ENCODE data around the gene FRMD7. TPM values are rescaled to one million over a fixed set of nuclear protein-coding genes. Genes with fewer than 3 reads are reported as not detected.
"Not testable (repeated sequence)": the region's sequence is repeated elsewhere in the genome, so short reads cannot be mapped to it uniquely, and the experiment has no call there.

The FRMD7 gene
- polyA plus RNA-seq, 6 donors from 2014 or later, result not detected

DNA sequence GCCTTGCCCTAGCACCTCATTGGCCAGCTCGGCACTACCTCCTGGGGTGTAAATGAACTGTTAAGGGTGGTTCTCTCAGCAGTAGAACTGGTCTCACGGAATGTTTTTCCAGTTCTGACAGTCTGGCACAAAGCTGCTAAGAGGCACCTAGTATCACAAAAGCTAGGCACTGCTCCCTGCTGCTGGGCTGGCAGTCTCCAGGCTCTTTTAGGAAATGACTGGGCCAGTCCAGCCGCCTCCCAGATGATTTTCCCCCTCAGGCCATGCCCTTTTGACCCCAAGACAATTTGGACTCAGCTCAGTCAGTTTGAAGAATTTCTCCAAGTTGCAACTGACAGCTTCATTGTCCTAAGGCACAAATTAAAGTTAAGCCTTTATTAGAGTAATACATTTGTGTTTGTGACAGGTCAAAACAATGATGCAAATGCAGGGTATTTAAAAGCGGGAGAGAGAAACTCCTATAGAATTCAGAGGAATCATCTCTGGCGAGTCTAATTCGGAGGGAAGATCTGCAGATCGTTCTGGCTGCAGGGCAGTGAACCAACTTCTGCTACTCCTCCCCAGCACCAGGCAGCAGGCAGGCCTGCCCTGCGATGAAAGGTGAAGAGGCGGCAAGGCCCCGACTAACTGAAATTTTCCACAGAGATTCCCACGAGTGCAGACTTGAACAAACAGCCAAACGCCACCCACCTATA, 7.9 kb downstream of the FRMD7 start:
- no peak for ATAC-seq (ENCODE audit: low read depth in 2 of 2)
- Mint-ChIP-seq H3K27me3 (peaks cover 0 to 30% (median 0%) of the 10 kb centered on the region in 3 donors), H3K4me1 (no peaks in the 10 kb centered on the region), H3K4me3 (no peak overlapping the region), H3K36me3 (no peaks in the 10 kb centered on the region), H3K27ac (no peak overlapping the region), H3K9me3 (no peaks in the 10 kb centered on the region)
- no peak for DNase-seq

DNA sequence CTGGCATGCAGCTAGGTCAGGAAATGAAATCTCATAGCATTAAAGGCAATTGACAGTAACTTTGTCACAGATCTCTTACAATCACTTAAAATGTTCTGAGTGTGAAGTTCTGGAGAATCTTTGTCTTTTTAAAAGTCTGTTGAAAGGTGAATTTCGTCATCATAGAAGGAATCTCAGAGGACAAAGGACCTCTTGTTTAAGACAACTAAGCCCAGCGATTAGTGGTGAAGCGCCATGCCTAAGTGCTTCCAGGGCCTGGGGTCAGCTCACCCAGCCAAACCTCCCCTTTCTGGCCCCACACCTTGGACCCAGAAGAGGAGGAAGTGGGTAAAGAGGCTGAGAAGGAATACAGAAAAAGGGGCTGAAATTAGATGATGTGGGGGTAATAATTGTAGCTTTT, 8.5 kb downstream of the FRMD7 start:
- no peaks in the 10 kb centered on the region for H3K36me3 Mint-ChIP-seq
- peaks cover 0 to 28% (median 0%) of the 10 kb centered on the region in 3 donors for H3K27me3 Mint-ChIP-seq
- no peak for DNase-seq
- H3K27ac Mint-ChIP-seq, result no peak overlapping the region
- no peak overlapping the region for H3K4me3 Mint-ChIP-seq
- no peak for ATAC-seq (ENCODE audit: low read depth in 2 of 2)
- H3K4me1 Mint-ChIP-seq, result no peaks in the 10 kb centered on the region
- no peaks in the 10 kb centered on the region for H3K9me3 Mint-ChIP-seq

DNA sequence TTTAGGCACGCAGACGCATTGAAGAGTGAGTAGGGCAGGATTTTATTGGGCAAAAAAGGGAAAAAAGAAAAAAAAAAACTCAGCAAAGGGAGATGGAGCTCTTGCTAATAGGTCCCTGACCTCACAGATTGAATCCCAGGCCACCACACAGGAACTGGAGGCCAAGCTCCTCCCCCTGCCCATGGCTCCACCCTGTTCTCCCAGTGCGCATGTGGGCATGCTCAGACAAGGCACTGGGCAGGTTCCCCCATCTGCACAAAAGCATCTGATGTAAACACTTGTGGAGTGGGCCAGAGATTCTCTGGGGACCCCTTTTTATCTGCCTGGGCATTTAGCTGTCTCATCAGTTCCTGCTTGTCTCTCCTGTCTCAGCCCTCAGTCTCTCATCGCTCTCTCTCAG, 9.5 kb downstream of the FRMD7 start:
- no peak for ATAC-seq (ENCODE audit: low read depth in 2 of 2)
- DNase-seq, result no peak
- Mint-ChIP-seq H3K4me1 (no peaks in the 10 kb centered on the region), H3K27me3 (peaks cover 0 to 28% (median 0%) of the 10 kb centered on the region in 3 donors), H3K4me3 (no peak overlapping the region), H3K9me3 (no peaks in the 10 kb centered on the region), H3K36me3 (no peaks in the 10 kb centered on the region), H3K27ac (peak overlapping the region in 1 of 6 donors; percentile 61)

DNA sequence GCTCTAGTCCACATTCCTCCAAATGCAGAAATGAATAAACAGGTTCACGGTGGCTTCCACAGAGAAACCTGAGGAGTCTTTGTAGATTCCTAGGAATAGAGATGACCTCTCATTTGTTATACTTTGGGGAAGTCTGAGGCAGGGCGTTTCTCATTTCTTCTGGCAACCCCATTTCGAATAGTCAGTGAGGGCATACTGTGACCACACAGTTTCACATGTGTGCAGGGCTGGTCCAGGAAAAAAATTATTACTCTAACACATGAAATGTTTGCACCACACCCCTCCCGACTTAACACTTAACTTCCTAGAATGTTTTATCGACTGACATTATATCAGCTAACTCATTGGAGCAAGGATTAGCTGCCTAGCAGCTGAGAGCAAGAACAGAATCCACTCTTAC, 12.0 kb downstream of the FRMD7 start:
- no peaks in the 10 kb centered on the region for H3K9me3 Mint-ChIP-seq
- no peaks in the 10 kb centered on the region for H3K4me1 Mint-ChIP-seq
- no peaks in the 10 kb centered on the region for H3K36me3 Mint-ChIP-seq
- DNase-seq (no peak), ATAC-seq (ENCODE audit: low read depth in 2 of 2) (no peak)
- H3K27me3 Mint-ChIP-seq, result peaks cover 0 to 28% (median 0%) of the 10 kb centered on the region in 3 donors
- H3K4me3 Mint-ChIP-seq, result no peak overlapping the region
- H3K27ac Mint-ChIP-seq, result no peak overlapping the region

DNA sequence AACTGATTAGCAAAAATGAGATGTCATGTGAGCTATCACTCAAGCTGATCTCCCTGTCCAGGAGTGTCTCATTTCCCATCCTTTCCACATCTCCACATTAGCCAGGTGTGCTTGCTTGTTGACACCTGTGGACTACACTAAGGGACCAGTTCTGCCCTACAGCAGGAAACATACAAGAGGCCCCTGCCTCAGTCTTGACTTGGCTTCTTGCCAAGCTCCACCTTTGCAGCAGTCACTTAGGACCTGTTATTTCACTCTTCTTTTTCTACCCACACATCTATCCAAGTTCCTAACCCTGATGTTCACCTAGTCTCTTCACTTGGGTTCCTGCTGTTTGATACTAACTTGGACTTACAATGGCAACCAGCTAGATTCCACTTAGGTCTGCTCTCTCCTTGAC, 13.2 kb downstream of the FRMD7 start:
- peaks cover 0 to 23% (median 0%) of the 10 kb centered on the region in 3 donors for H3K27me3 Mint-ChIP-seq
- no peak overlapping the region for H3K27ac Mint-ChIP-seq
- H3K4me1 Mint-ChIP-seq, result no peaks in the 10 kb centered on the region
- no peaks in the 10 kb centered on the region for H3K36me3 Mint-ChIP-seq
- no peaks in the 10 kb centered on the region for H3K9me3 Mint-ChIP-seq
- ATAC-seq (ENCODE audit: low read depth in 2 of 2), result no peak
- DNase-seq, result no peak
- no peak overlapping the region for H3K4me3 Mint-ChIP-seq

DNA sequence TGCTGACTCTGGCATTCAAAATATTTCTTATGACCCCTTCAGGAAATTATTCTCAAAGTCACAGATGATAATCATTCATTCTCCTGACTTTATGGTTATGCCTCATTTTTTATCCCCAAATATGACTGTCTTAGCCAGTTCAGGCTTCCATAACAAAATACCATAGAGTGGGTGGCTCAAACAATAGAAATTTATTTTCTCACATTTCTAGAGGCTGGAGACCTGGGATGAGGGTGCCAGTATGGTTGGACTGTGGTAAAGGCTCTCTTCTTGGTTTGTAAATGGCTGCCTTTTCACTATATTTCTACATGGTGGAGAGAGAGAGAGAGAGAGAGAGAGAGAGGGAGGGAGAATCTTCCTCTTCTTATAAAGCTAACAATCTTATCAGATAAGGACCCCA, 20.5 kb downstream of the FRMD7 start:
- H3K27ac Mint-ChIP-seq, result peak overlapping the region in 1 of 6 donors; percentile 30
- H3K4me1 Mint-ChIP-seq, result no peaks in the 10 kb centered on the region
- H3K36me3 Mint-ChIP-seq, result no peaks in the 10 kb centered on the region
- peaks cover 0 to 3% (median 0%) of the 10 kb centered on the region in 7 donors for H3K9me3 Mint-ChIP-seq
- no peak for ATAC-seq (ENCODE audit: low read depth in 2 of 2)
- H3K4me3 Mint-ChIP-seq, result no peak overlapping the region
- no peak for DNase-seq
- H3K27me3 Mint-ChIP-seq, result no peaks in the 10 kb centered on the region

DNA sequence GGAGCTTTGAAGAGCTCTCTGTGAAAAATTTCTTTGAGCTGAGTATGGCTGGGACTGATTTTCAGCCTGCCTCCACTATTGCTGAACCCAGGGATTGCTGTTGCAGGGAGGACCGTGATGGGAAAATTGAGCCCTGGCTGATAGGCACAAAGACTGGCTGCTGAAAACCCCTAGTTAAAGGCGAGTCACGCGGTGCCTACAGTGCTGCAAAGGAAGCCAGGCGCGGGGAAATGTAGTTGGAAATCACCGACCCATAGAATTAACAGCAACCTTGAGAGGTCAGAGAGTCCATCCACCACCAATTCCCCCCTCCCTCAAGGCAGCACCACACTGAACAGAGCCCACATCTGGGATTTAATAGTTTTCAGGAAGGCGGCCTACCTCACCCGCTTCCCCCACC, 26.0 kb downstream of the FRMD7 start:
- no peak for DNase-seq
- Mint-ChIP-seq H3K4me3 (no peak overlapping the region), H3K27me3 (peaks cover 0 to 13% (median 0%) of the 10 kb centered on the region in 3 donors), H3K9me3 (peaks cover 0 to 2% (median 0%) of the 10 kb centered on the region in 7 donors), H3K36me3 (no peaks in the 10 kb centered on the region), H3K27ac (no peak overlapping the region), H3K4me1 (no peaks in the 10 kb centered on the region)
- no peak for ATAC-seq (ENCODE audit: low read depth in 2 of 2)

DNA sequence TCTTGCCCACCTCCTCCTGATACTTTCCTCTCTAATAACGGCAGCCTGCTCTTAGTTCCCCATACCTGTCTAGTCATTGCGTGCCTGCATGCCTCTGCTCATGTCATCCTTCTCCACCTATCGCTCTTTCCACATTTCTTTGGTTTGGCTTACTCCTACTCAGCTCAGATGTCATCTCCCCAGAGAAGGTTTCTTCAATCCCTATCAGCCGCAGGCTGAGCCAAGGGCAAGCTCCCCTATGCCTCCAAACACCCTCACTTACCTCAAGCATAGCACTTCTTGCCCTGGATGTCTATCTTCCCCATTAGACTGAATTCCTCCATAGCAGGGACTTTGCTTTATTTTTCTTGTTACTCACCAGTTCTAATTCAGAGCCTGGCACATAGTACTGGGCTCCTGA, 26.6 kb downstream of the FRMD7 start:
- ATAC-seq (ENCODE audit: low read depth in 2 of 2), result no peak

DNA sequence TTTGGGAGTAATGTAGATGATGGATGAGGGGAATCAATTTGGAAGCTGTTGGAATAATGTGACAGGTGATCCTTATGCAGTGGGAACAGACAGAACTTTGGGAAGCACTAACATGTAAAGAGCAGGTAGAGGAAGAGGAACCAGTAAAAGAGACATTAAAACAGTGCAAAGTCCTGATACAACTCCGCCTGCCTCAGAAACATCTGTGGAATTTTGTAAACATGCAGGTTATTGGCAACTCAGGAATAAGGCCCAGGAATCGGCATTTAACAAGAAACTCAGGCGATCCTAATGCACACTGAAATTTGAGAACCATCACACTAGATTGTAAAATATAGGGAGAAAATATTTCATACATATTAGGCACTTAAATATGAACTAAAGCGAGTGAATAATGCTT, 29.1 kb downstream of the FRMD7 start:
- peaks cover 0 to 13% (median 0%) of the 10 kb centered on the region in 3 donors for H3K27me3 Mint-ChIP-seq
- not testable (repeated sequence) for H3K27ac Mint-ChIP-seq; DNase-seq; H3K36me3 Mint-ChIP-seq; ATAC-seq (ENCODE audit: low read depth in 2 of 2); H3K9me3 Mint-ChIP-seq; H3K4me1 Mint-ChIP-seq; H3K4me3 Mint-ChIP-seq

More for the DNA sequence above, 26.6 kb downstream of the FRMD7 start:
- peaks cover 0 to 13% (median 0%) of the 10 kb centered on the region in 3 donors for H3K27me3 Mint-ChIP-seq
- H3K27ac Mint-ChIP-seq, result no peak overlapping the region
- H3K9me3 Mint-ChIP-seq, result peaks cover 0 to 2% (median 0%) of the 10 kb centered on the region in 7 donors
- no peak overlapping the region for H3K4me3 Mint-ChIP-seq
- H3K36me3 Mint-ChIP-seq, result no peaks in the 10 kb centered on the region
- no peaks in the 10 kb centered on the region for H3K4me1 Mint-ChIP-seq
- no peak for DNase-seq

DNA sequence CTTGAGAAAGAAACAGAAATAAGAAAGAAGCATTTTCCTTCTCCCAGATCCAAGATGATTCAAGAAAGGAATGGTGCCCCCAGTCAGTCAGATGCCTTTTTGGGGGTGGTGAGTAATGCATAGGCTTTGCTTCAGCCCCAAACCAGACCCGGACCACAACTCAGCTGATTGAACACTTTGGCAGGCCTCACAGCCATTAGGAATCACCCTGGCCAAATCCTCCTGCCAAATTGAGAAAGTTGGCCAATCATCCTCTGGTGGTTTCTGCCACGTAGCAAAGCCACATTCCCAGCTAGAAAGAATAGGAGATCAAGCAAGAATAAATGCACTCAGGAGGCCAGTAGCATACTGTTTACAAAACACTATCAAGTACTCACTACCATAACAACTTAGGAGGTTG, 33.7 kb downstream of the FRMD7 start:
- H3K4me1 Mint-ChIP-seq, result no peaks in the 10 kb centered on the region

DNA sequence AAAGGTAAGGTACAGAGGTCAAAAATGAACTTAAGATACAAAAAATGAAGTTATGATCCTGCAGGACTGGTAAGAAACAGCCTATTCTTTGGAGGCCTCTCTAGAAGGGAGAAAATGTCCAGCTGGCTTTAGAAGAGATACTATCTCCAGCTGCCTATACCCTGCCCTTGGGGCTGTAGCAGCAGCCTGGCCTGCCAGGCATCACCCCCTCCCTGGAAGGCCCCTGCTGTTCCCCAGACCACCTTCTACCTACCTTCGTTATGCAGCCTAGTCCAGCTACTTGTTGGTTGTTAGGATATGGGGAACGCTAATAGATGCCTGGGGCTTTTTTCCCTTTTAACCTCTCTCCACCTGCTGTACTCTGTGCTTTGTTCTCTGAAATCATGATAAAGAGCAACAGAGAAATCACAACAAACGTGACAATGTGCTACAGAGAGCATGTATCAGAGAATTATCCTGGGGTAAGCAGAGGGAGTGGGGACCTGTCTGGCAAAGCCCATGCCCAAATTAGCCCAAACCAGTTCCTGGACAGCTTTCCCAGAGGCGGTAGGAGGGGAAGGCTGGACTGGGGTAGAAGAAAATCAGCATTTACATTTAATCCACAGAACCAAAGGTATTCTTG, 34.5 kb downstream of the FRMD7 start:
- no peak overlapping the region for H3K27ac Mint-ChIP-seq
- H3K27me3 Mint-ChIP-seq, result peaks cover 0 to 22% (median 0%) of the 10 kb centered on the region in 3 donors
- no peaks in the 10 kb centered on the region for H3K36me3 Mint-ChIP-seq
- no peaks in the 10 kb centered on the region for H3K9me3 Mint-ChIP-seq
- H3K4me1 Mint-ChIP-seq, result no peaks in the 10 kb centered on the region
- H3K4me3 Mint-ChIP-seq, result no peak overlapping the region
- no peak for DNase-seq
- no peak for ATAC-seq (ENCODE audit: low read depth in 2 of 2)

More for the DNA sequence above, 33.7 kb downstream of the FRMD7 start:
- Mint-ChIP-seq H3K9me3 (no peaks in the 10 kb centered on the region), H3K27me3 (peaks cover 0 to 26% (median 0%) of the 10 kb centered on the region in 3 donors), H3K27ac (no peak overlapping the region), H3K4me3 (no peak overlapping the region), H3K36me3 (no peaks in the 10 kb centered on the region)
- DNase-seq (no peak), ATAC-seq (ENCODE audit: low read depth in 2 of 2) (no peak)

DNA sequence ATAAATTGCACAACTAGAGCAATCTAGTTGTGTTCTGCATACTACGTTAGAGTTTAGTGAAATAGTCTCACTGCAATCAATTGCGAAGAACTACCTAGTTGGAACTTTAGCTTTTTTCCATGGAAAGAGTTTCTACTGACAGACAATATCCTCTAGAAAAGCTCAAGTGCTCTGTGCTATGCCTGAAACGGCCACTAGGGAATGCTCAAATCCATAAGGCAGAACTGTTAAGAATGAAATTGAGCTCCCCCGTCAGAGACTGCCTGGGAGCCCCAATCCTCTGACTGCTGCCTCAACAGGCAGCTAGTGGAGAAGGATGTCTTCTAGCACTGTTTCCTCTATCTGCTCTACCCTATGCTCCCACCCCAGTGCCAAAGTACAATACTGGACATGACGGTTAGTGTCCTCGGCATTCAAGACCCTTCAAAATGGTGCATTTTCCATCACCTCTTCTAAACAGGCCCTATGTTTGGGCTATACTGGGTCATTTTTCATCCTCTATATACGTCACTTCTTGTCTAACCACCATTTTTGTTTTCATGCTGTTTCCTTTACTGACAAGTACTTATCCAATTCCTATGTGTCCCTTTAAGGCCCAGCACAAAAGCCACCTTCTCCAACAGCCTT, 35.3 kb downstream of the FRMD7 start:
- H3K27me3 Mint-ChIP-seq, result peaks cover 0 to 14% (median 0%) of the 10 kb centered on the region in 3 donors
- no peaks in the 10 kb centered on the region for H3K4me1 Mint-ChIP-seq
- ATAC-seq (ENCODE audit: low read depth in 2 of 2) (peak; percentile 72 to 74), DNase-seq (peak; percentile 19)
- peak overlapping the region in 4 of 6 donors; percentile 6 to 52 (median 27) for H3K27ac Mint-ChIP-seq
- H3K4me3 Mint-ChIP-seq, result no peak overlapping the region
- no peaks in the 10 kb centered on the region for H3K9me3 Mint-ChIP-seq
- H3K36me3 Mint-ChIP-seq, result no peaks in the 10 kb centered on the region

DNA sequence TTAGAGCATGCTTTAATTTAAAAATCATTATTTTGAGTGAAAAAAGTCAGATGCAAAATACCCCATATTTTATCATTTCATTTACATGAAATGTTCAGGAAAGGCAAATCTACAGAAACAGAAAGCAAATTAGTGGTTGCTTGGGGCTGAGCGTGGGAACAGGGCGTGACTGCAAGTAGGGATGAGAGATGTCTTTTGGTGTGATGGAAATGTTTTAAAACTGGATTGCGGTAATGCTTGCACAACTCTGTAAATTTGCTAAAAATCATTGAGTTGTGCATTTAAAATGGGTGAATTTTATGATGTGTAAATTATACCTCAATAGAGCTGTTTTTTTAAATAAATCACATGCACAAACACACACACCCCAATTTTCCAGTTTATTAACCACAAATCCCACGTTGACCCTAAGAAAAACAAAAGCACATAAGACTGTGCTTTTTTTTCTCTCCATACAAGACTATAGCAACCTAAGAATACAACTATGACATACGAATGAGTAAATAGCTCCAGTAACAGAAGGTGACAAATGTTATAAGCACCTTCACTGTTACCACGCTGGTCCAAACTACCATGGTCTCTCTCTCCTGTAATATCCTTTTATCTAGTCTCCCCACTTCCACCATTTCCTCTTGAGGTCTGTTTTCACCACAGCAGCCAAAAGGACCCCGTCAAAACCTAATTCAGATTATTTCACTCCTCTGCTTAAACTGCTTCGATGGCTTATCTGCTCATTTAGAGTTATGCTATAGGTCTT, 37.2 kb downstream of the FRMD7 start:
- DNase-seq (no peak), ATAC-seq (ENCODE audit: low read depth in 2 of 2) (no peak)
- Mint-ChIP-seq H3K27ac (no peak overlapping the region), H3K9me3 (no peaks in the 10 kb centered on the region), H3K36me3 (no peaks in the 10 kb centered on the region), H3K4me3 (no peak overlapping the region), H3K27me3 (peaks cover 0 to 13% (median 0%) of the 10 kb centered on the region in 3 donors), H3K4me1 (no peaks in the 10 kb centered on the region)
